Esophagus squamous epithelium (tissue), 5 donors: ENCODE measurements around the gene CD99. TPM values are rescaled to one million over a fixed set of nuclear protein-coding genes. Genes with fewer than 3 reads are reported as not detected.
"Not testable (repeated sequence)": the region's sequence is repeated elsewhere in the genome, so short reads cannot be mapped to it uniquely, and the experiment has no call there.

ENCODE experiments used
- DNase-seq: peaks from one replicate; lab custom pipeline; 2025; lab: John Stamatoyannopoulos, UW
- H3K27ac ChIP-seq, 4 donors: fragments of 200-600 bp; sonication (generic); one replicate each; pipeline ENCODE4 v1.5.1; 2016 to 2019; ENCODE audit warnings: mild to moderate bottlenecking in 1 of 4
- H3K27me3 ChIP-seq, 4 donors: fragments of 200-600 bp; sonication (generic); 1 replicate in 3 of 4; 2 replicates in 1 of 4; pipeline versions ENCODE4 v1.5.1 to v1.6.0; 2017 to 2021; ENCODE audit warnings: antibody characterized with exemption in 1 of 4
- H3K36me3 ChIP-seq, 3 donors: fragments of 200-600 bp; sonication (generic); one replicate each; pipeline ENCODE4 v1.5.1; 2016 to 2019
- H3K4me1 ChIP-seq, 3 donors: fragments of 200-600 bp; sonication (generic); one replicate each; pipeline ENCODE4 v1.5.1; 2017 to 2019
- H3K4me3 ChIP-seq, 4 donors: fragments of 200-600 bp; sonication (generic); 1 replicate in 3 of 4; 2 replicates in 1 of 4; pipeline ENCODE4 v1.5.1; 2016 to 2019; ENCODE audit warnings: mild to moderate bottlenecking in 2 of 4, moderate library complexity in 1 of 4
- H3K9me3 ChIP-seq, 3 donors: fragments of 200-600 bp; sonication (generic); one replicate each; pipeline ENCODE4 v1.5.1; 2016 to 2019
- POLR2A ChIP-seq, 4 donors: fragments of 450-650 bp; IDR thresholded peaks; one replicate each; pipeline ENCODE4 v1.6.1; 2017; ENCODE audit warnings: antibody characterized with exemption in 4 of 4, mild to moderate bottlenecking in 4 of 4, moderate library complexity in 3 of 4
- WGBS, 2 donors: methylation state at CpG; one replicate each; pipeline ENCODE4 v1.1.5; 2018; 5-methylcytosine and 5-hydroxymethylcytosine counted together
- intact Hi-C: fragments of 100-400 bp; cut with DNase I; formaldehyde crosslinking; loops from one replicate; pipeline ENCODE4 v1.15.0; 2022
- total RNA-seq, 4 donors: library from RNA; depleted of rRNA; stranded (reverse); fragments of >200 nt; gene quantifications; one replicate each; pipeline ENCODE4 v1.1.0, GENCODE V29; 2016
- TF ChIP-seq, protein P1 (sequence below), 6 experiments: fragments of 450-650 bp in 4 of 6; fragments of 200-600 bp in 2 of 6; sonication (generic) in 2 of 6; IDR thresholded peaks; one replicate each; pipeline ENCODE4 v1.5.1; 2016 to 2019; ENCODE audit warnings: antibody characterized with exemption in 6 of 6, mild to moderate bottlenecking in 4 of 6, moderate library complexity in 4 of 6
- donor health status: DM: yes; HTN: yes; CAD: no.

Gene CD99
- total RNA-seq, 4 donors from 2014 or later = 79.9 to 251 (median 162) TPM

DNA sequence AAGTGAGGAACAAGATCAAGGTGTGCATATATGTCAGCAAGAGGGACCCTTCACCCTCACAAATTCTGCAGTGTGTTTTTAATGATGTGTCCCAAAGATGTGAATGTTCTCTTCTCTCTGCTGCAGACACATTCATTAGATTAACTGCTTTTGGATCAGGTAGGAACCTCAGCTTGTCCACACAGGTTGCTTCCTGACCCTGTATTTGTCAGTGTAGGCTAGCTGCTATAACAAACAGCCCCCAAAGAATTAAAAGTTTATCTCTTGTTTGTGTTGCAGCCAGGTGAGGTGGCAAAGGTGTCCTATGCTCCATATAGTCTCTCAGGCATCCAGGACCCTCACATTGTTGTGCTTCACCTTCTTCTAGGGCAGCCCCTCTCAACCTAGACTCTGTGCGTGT lies 78.5 kb downstream of the CD99 start:
- no peak for TF ChIP-seq POLR2A (IDR thresholded peaks at IDR 0.05)
- TF ChIP-seq, protein P1, sequence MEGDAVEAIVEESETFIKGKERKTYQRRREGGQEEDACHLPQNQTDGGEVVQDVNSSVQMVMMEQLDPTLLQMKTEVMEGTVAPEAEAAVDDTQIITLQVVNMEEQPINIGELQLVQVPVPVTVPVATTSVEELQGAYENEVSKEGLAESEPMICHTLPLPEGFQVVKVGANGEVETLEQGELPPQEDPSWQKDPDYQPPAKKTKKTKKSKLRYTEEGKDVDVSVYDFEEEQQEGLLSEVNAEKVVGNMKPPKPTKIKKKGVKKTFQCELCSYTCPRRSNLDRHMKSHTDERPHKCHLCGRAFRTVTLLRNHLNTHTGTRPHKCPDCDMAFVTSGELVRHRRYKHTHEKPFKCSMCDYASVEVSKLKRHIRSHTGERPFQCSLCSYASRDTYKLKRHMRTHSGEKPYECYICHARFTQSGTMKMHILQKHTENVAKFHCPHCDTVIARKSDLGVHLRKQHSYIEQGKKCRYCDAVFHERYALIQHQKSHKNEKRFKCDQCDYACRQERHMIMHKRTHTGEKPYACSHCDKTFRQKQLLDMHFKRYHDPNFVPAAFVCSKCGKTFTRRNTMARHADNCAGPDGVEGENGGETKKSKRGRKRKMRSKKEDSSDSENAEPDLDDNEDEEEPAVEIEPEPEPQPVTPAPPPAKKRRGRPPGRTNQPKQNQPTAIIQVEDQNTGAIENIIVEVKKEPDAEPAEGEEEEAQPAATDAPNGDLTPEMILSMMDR (IDR thresholded peaks at IDR 0.05) = no peak
- Histone ChIP-seq H3K4me3 (no peak overlapping the region), H3K27me3 (no peaks in the 10 kb centered on the region), H3K9me3 (peaks cover 0 to 2% (median 0%) of the 10 kb centered on the region in 3 donors), H3K36me3 (no peaks in the 10 kb centered on the region), H3K4me1 (peaks cover 0 to 8% (median 0%) of the 10 kb centered on the region in 3 donors), H3K27ac (no peak overlapping the region)
- WGBS, 2 donors = 86% methylated on average over 1 of the region's 1 CpG; no CpG with 5 or more reads in 1 of the 2 donors
- no peak for DNase-seq
- intact Hi-C loops = no loop called here

DNA sequence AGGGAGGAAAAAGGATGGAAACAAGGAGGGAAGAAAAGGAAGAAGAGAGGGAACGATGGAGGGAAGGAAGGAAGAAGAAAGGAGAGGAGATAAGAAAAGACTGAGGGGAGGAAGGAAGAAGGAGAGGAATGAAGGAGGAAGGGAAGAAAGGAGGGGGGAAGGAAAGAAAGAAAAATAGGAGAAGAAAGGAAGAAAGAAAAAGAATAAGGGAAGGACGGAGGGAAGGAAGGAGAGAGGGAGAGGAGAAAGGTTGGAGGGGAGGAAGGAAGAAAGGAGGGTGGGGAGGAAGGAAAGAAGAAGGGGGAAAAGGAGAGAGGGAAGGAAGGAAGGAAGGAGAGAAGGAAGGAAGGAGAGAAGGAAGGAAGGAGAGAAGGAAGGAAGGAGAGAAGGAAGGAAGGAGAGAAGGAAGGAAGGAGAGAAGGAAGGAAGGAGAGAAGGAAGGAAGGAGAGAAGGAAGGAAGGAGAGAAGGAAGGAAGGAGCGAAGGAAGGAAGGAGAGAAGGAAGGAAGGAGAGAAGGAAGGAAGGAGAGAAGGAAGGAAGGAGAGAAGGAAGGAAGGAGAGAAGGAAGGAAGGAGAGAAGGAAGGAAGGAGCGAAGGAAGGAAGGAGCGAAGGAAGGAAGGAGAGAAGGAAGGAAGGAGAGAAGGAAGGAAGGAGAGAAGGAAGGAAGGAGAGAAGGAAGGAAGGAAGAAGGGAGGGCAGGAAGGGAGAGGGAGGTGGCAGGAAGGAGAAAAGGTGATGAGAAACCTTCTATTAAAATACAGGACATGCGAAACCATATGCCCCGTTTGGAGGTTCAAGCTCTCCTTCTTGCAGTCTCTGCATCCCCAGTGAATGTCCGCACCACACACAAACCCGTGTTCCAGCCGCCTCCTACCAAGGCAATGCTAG lies 82.3 kb downstream of the CD99 start:
- H3K27ac ChIP-seq, DNase-seq, H3K4me3 ChIP-seq, H3K36me3 ChIP-seq, intact Hi-C loops, H3K4me1 ChIP-seq, H3K27me3 ChIP-seq, H3K9me3 ChIP-seq: not testable (repeated sequence)
- 82 to 88% methylated on average over 8 of the region's 10 CpGs for WGBS, 2 donors

DNA sequence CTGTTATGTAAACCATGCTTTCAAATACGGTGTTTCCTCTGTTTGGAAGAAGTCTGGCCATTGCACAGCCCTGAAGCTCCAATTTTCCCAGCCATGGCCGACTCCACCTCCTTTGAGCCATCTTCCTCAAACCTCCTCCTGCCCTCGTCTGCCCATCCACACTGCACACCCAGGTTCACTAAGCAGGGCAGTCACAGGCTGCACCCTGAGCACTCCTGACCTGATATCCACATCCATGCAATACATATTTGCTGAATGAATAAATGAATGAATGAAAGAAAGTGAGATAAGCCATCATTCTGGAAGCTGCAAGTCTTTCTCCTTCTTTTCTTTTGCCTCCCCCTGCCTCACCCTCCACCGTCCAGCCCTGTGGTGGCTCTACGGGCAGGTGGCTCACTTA lies 83.0 kb downstream of the CD99 start:
- intact Hi-C loops = no loop called here
- H3K36me3 ChIP-seq = no peaks in the 10 kb centered on the region
- DNase-seq = no peak
- H3K27me3 ChIP-seq = no peaks in the 10 kb centered on the region
- H3K27ac ChIP-seq = no peak overlapping the region
- 79 to 90% methylated on average over 3 to 5 of the region's 5 CpGs for WGBS, 2 donors
- peaks cover 0 to 7% (median 0%) of the 10 kb centered on the region in 3 donors for H3K9me3 ChIP-seq
- TF ChIP-seq POLR2A (IDR thresholded peaks at IDR 0.05) = no peak
- TF ChIP-seq, protein P1 (IDR thresholded peaks at IDR 0.05) = no peak
- H3K4me3 ChIP-seq = no peak overlapping the region
- no peaks in the 10 kb centered on the region for H3K4me1 ChIP-seq

DNA sequence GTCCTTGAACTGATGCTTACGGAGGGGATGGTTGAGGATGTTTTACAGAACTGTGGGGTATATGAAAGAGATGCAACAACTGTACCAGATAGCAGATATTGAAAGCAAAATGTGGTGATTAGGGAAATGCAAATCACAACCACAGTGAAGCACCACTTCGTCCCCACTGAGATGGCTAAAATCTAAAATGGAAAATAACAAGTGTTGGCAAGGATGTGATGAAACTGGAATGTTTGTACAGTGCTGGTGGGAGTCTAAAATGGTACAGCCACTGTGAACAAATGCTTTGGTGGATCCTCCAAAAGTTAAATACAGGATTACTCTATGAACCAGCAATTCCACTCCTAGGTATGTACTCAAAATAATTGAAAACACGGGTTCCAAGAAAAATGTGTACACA lies 83.7 kb downstream of the CD99 start:
- Histone ChIP-seq H3K36me3 (no peaks in the 10 kb centered on the region), H3K9me3 (peaks cover 0 to 7% (median 0%) of the 10 kb centered on the region in 3 donors), H3K4me3 (no peak overlapping the region), H3K27me3 (no peaks in the 10 kb centered on the region), H3K27ac (no peak overlapping the region), H3K4me1 (no peaks in the 10 kb centered on the region)
- TF ChIP-seq, protein P1 (IDR thresholded peaks at IDR 0.05) = no peak
- TF ChIP-seq POLR2A (IDR thresholded peaks at IDR 0.05) = no peak
- 84 to 90% methylated on average over 2 to 3 of the region's 3 CpGs for WGBS, 2 donors
- no peak for DNase-seq
- intact Hi-C loops = no loop called here

DNA sequence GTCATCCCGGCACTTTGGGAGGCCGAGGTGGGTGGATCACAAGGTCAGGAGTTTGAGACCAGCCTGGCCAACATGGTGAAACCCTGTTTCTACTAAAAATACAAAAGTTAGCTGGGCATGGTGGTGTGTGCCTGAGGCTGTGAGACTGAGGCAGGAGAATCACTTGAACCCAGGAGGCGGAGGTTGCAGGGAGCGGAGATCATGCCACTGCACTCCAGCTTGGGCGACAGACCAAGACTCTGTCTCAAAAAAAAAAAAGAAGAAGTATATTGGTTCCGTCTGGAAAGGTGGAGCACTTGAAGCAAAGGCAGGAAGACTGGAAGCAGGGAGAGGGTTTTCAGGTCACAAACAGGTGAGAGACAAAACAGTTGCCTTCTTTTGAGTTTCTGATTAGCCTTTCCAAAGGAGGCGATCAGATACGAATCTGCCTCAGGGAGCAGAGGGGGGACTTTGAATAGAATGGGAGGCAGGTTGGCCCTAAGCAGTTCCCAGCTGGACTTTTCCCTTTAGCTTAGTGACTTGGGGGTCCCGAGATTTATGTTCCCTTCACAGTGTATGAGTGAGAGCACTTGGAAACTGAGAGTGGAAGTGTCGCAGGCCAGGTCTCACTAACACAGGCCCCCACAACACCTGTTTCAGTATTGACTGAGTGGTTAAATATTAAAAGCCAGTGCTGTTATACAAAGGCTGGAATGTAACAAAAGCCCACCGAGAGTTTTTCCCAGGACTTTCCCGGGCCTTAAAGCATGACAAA lies 89.6 kb downstream of the CD99 start:
- H3K4me1 ChIP-seq, H3K9me3 ChIP-seq, H3K36me3 ChIP-seq, intact Hi-C loops, H3K27me3 ChIP-seq, H3K4me3 ChIP-seq, DNase-seq, H3K27ac ChIP-seq: not testable (repeated sequence)
- WGBS, 2 donors = 73% methylated on average over 11 to 12 of the region's 12 CpGs

DNA sequence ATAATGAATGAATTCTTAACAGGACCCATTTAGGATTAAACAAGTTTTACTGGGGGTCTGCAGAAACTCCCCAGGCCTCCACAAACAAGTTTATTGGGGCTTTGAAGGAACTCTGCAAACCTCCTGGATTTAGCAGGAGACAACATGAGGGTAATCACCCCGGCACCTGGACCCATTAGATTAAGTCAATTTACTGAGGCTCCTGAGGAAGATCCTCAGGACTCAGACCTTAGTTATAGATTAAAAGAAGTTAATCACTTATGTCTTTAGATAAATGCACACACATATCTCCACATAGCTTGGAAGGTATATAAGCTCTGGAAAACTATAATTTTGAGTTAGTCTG lies 90.1 kb downstream of the CD99 start:
- H3K4me1 ChIP-seq = no peaks in the 10 kb centered on the region
- TF ChIP-seq, protein P1 (IDR thresholded peaks at IDR 0.05) = no peak
- TF ChIP-seq POLR2A (IDR thresholded peaks at IDR 0.05) = no peak
- no peak overlapping the region for H3K4me3 ChIP-seq
- H3K27ac ChIP-seq = no peak overlapping the region
- H3K36me3 ChIP-seq = no peaks in the 10 kb centered on the region
- no peak for DNase-seq
- no peaks in the 10 kb centered on the region for H3K9me3 ChIP-seq
- no peaks in the 10 kb centered on the region for H3K27me3 ChIP-seq
- intact Hi-C loops = no loop called here
- 100% methylated on average over 1 of the region's 1 CpG; no CpG with 5 or more reads in 1 of the 2 donors for WGBS, 2 donors
